BLaER1 (cell line): Measurements from ENCODE around the gene CDC7.
A peak's percentile ranks its signal among the peaks of the same experiment; 100 is the strongest.
"Not testable (repeated sequence)": the region's sequence is repeated elsewhere in the genome, so short reads cannot be mapped to it uniquely, and the experiment has no call there.

ENCODE experiments used
- H3K27ac ChIP-seq: shearing (Covaris generic); formaldehyde crosslinking; 2 replicates; pipeline ENCODE4 v1.8.1; 2022
- H3K27me3 ChIP-seq: shearing (Covaris generic); formaldehyde crosslinking; 2 replicates; pipeline ENCODE4 v1.8.1; 2022
- H3K36me3 ChIP-seq: shearing (Covaris generic); formaldehyde crosslinking; 2 replicates; pipeline ENCODE4 v1.8.1; 2022
- H3K4me1 ChIP-seq: shearing (Covaris generic); formaldehyde crosslinking; 2 replicates; pipeline ENCODE4 v1.8.1; 2022
- H3K4me2 ChIP-seq: shearing (Covaris generic); formaldehyde crosslinking; 2 replicates; pipeline ENCODE4 v1.8.1; 2022
- H3K4me3 ChIP-seq: shearing (Covaris generic); formaldehyde crosslinking; 2 replicates; pipeline ENCODE4 v1.8.1; 2022
- H3K9ac ChIP-seq: shearing (Covaris generic); formaldehyde crosslinking; 2 replicates; pipeline ENCODE4 v1.8.1; 2022
- H3K9me3 ChIP-seq: shearing (Covaris generic); formaldehyde crosslinking; 2 replicates; pipeline ENCODE4 v1.8.1; 2022
- H4K20me1 ChIP-seq: shearing (Covaris generic); formaldehyde crosslinking; 2 replicates; pipeline ENCODE4 v1.8.1; 2022
- Cebpa-rat ChIP-seq: shearing (Covaris generic); IDR thresholded peaks from 2 replicates; pipeline ENCODE4 v1.8.1; 2022

The CDC7 gene

DNA sequence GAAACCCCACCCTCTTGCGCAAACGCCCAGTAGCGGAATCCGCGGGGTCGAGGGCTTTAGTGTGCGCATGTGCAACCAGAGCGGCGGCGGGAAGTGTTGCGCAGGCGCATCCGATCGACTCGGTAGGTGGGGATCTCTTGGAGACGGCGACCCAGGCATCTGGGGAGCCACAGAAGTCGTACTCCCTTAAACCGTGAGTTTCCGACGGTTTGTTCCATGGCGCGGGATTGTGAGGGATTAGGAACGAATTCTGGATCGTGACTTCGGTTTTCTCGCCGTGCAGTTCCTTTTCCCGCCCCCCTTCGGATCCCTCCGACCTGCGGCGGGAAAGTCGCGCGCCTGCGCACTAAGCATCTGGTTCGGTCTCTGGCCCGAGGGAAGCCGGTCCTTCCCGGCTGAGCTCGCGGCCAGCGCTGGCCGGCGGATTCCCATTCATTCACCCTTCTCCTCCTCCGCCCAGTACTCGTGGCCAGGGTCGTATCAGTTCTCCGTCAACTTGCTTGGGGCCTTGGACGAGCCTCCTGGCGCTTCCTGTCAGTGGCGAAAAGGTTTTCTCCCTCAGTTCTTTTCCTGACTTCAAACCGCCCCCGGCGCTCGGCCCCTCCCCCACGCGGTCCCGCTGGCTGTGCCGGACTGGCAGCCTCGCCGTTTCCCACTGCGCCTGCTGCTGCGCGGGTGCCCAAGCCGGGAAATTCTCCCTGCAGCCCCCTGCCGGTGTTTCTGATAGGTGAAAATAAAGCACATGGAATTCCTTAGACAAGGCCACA, at the start of gene CDC7:
TSS of gene CDC7 (plus strand) at position 96 of the 767 bp plus-strand sequence. CDS start 866 bp downstream, outside the sequence.
- TF ChIP-seq Cebpa-rat = peak; percentile 99
- H3K36me3 ChIP-seq = peaks cover 5% of the 10 kb centered on the region
- peak within 1 kb of the TSS; percentile 94 for H3K27ac ChIP-seq
- peaks cover 50% of the 10 kb centered on the region for H3K4me1 ChIP-seq
- peak within 1 kb of the TSS; percentile 81 for H3K4me3 ChIP-seq
- H3K9me3 ChIP-seq = no peaks in the 10 kb centered on the region
- H3K4me2 ChIP-seq = peak within 1 kb of the TSS; percentile 91
- H3K9ac ChIP-seq = peak within 1 kb of the TSS; percentile 90
- no peaks in the 10 kb centered on the region for H4K20me1 ChIP-seq
- H3K27me3 ChIP-seq = no peaks in the 10 kb centered on the region

DNA sequence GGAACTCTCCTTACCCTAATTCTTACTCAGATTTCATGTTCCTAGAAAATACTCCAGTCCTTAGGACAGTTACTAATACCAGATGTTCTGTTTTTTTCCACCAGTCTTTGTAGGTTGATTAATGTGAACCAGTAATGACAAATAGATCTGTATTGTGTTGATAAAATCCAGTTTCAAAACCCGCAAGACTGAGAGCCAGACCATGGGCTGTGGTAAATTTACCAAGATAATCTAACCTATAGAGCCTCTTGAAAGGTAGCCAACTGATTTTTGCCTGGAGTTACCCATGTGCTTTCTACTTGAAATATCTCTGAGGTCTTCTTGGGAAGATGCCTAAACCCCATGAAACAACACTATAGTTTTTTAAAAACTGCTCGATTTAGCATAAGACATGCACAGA, 46.5 kb upstream of the CDC7 start:
- H3K9ac ChIP-seq = no peak overlapping the region
- H3K9me3 ChIP-seq = no peaks in the 10 kb centered on the region
- H3K4me3 ChIP-seq = no peak overlapping the region
- no peak overlapping the region for H3K4me2 ChIP-seq
- TF ChIP-seq Cebpa-rat = no peak
- no peaks in the 10 kb centered on the region for H3K27me3 ChIP-seq
- no peak overlapping the region for H3K27ac ChIP-seq
- H4K20me1 ChIP-seq = no peaks in the 10 kb centered on the region
- H3K4me1 ChIP-seq = no peaks in the 10 kb centered on the region
- H3K36me3 ChIP-seq = no peaks in the 10 kb centered on the region

DNA sequence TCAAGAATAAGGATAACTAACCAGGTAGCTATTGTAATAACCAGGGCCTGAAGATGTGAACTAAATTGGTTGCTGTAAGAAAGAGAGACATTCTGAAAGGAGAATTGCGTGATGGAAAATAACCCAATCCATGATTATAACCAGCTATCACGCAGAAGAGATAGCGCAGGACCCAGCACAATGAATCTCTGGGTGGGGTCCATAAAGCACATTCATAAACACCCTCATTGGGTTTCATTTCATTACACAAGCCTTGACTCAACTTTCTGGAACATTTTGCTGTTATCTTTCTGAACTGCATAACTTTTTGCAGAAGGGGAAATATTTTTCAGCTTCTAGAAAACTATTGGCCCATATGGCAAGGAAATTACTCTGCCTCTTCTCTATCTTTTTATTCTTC, 45.3 kb upstream of the CDC7 start:
- H3K9me3 ChIP-seq = no peaks in the 10 kb centered on the region

DNA sequence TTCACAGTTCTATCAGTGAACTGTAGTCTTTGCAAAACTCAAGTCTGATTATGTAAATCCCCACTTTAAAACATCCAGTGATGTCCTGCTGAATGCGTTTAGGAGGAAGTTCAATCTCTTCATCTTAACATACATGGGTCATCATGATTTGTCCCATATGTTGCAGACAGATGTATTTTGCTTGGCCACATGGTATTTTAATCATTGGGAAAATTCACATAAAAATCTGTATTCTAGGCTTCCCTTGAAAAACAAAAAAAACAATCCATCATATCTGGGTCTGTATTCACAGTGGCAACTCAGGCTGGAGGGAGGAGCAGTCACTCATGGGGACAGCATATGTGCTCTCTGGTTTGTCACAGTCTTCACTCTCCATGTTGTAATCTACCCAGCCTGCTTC, 44.8 kb upstream of the CDC7 start:
- Histone ChIP-seq H3K4me3 (no peak overlapping the region), H3K9me3 (peaks cover 4% of the 10 kb centered on the region; the same call in 1 of the 2 replicates)
- TF ChIP-seq Cebpa-rat = no peak

More for the DNA sequence above, 45.3 kb upstream of the CDC7 start:
- no peak for TF ChIP-seq Cebpa-rat
- Histone ChIP-seq H3K9ac (no peak overlapping the region), H3K27me3 (no peaks in the 10 kb centered on the region), H3K4me1 (no peaks in the 10 kb centered on the region), H3K36me3 (no peaks in the 10 kb centered on the region), H3K4me2 (no peak overlapping the region), H3K4me3 (no peak overlapping the region), H3K27ac (no peak overlapping the region), H4K20me1 (no peaks in the 10 kb centered on the region)

DNA sequence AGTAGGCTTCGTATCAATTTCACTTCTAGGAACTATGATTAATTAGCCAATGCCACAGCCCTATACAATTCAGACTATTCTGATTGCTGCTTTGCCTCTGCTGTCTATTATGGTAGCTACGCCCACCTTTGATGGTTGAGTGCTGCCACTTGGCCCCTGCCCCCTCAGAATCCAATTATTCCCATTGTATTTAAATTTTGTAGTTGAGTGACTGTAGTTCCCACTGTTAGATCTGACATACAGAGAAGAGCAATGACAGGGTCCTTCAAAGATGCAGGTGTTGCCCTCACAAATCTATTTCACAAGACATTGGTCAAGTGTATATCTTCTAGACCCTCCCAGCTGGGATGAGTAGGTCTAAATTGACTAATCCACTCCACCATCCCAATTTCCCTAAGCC, 35.3 kb upstream of the CDC7 start:
- H3K27me3 ChIP-seq, H3K36me3 ChIP-seq, H3K27ac ChIP-seq, H3K4me1 ChIP-seq, H4K20me1 ChIP-seq, H3K4me3 ChIP-seq, H3K9ac ChIP-seq, H3K4me2 ChIP-seq: not testable (repeated sequence)
- H3K9me3 ChIP-seq = peaks cover 59% of the 10 kb centered on the region

More for the DNA sequence above, 44.8 kb upstream of the CDC7 start:
- Histone ChIP-seq H3K4me2 (no peak overlapping the region), H3K27me3 (no peaks in the 10 kb centered on the region), H4K20me1 (no peaks in the 10 kb centered on the region), H3K36me3 (no peaks in the 10 kb centered on the region), H3K27ac (no peak overlapping the region), H3K9ac (no peak overlapping the region), H3K4me1 (no peaks in the 10 kb centered on the region)

DNA sequence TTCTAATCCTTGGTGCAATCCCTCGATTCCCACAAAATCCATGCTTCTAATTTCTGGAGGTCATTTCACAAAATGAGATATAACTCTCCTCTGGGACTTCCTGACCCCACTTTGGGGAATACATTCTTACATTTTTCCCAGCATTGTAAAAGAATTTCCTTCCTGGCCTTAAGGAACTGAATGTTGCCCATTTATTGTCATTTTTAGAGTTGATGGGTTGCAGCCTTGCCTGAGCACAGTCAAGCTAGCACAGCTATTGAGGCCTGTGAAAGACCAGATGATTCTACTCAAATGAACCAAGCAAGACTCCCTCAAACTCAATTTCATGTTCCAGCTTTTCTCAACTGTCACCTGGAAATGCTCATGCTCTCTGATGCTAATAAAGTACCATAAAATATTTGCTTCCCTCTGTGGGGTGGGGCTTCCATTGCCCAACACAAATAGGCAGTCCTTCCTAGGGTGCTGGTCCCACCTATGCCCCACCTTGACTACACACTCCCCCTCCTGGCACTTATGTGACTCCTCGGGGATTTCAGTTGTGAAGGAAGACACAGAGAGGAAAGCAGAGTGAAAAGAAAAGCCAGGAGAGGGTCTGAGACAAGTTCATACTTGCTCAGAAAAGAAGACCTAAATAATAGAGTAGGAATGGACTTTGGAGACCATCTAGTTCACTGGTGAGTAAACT, 24.0 kb upstream of the CDC7 start:
- Histone ChIP-seq H4K20me1 (no peaks in the 10 kb centered on the region), H3K4me2 (no peak overlapping the region), H3K9ac (no peak overlapping the region)

DNA sequence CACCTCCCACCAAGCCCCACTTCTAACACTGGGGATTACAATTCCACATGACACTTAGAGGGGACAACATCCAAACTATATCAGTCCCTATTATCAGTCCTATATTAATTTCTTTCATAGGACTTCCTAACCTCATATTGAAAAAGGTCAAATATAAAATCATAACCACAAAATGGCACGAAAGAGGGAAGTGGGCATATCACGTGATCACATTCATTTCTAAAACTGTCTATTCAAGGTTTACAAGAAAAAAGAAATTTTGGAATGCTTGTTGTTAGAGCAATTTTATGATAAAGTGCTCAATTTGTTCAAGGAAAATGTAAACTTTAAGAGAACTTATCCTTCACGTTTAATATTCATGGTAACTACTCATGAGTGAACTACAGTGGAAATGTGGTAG, 13.2 kb upstream of the CDC7 start:
- Histone ChIP-seq H3K4me3 (no peak overlapping the region), H3K9me3 (peaks cover 17% of the 10 kb centered on the region), H3K27me3 (no peaks in the 10 kb centered on the region), H3K4me2 (peak overlapping the region; percentile 5; the same call in 1 of the 2 replicates), H3K36me3 (no peaks in the 10 kb centered on the region), H4K20me1 (no peaks in the 10 kb centered on the region), H3K9ac (no peak overlapping the region), H3K4me1 (peaks cover 9% of the 10 kb centered on the region), H3K27ac (no peak overlapping the region)
- TF ChIP-seq Cebpa-rat = no peak

More for the DNA sequence above, 24.0 kb upstream of the CDC7 start:
- H3K27ac ChIP-seq = no peak overlapping the region
- H3K36me3 ChIP-seq = no peaks in the 10 kb centered on the region
- no peak overlapping the region for H3K4me3 ChIP-seq
- H3K9me3 ChIP-seq = no peaks in the 10 kb centered on the region
- H3K27me3 ChIP-seq = no peaks in the 10 kb centered on the region
- no peak for TF ChIP-seq Cebpa-rat
- H3K4me1 ChIP-seq = no peaks in the 10 kb centered on the region

DNA sequence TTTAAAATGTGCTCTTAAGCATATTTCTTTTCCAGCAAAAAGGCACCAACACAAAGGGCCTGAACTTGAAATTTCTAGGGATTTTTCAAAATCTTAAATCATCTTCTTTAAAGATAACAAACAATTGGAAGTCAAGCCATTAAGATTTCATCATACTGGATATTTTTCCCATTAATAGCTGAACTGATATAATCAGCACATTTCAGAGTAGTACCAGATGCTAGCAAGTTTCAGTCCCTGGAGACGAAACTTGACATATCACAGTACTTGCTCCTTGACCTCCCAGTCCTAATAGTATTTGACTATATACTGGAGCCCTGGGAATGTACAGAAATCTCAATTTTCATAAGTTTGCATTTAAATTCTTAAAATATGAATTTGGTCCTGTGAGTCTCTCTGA, 10.2 kb upstream of the CDC7 start:
- Histone ChIP-seq H3K36me3 (no peaks in the 10 kb centered on the region), H3K4me1 (peaks cover 9% of the 10 kb centered on the region), H3K27ac (no peak overlapping the region), H3K4me3 (no peak overlapping the region), H3K4me2 (no peak overlapping the region), H4K20me1 (no peaks in the 10 kb centered on the region), H3K9ac (no peak overlapping the region), H3K27me3 (no peaks in the 10 kb centered on the region), H3K9me3 (no peaks in the 10 kb centered on the region; the same call in 1 of the 2 replicates)
- TF ChIP-seq Cebpa-rat = no peak

DNA sequence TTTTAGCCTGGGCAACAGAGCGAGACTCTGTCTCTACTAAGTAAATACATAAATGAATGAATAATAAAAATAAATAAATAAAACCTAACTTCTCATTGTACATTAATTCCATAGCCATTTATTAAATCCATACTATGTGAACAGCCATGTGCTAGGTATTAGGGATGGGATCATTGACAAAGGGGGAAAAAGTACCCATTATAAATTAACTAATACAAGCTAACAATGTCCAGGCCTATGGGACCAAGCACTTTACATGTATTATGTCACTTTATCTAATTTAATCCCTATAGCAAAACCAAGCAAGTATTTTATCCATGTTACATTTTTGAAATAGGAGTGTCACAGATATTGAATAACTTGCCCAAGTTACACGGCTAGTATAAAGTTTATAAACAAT, 2.6 kb upstream of the CDC7 start:
- no peak for TF ChIP-seq Cebpa-rat
- H3K9me3 ChIP-seq = no peaks in the 10 kb centered on the region
- H3K27ac ChIP-seq = no peak overlapping the region
- no peaks in the 10 kb centered on the region for H4K20me1 ChIP-seq
- no peaks in the 10 kb centered on the region for H3K27me3 ChIP-seq
- peaks cover 22% of the 10 kb centered on the region for H3K4me1 ChIP-seq
- no peak overlapping the region for H3K9ac ChIP-seq
- H3K4me3 ChIP-seq = no peak overlapping the region
- H3K36me3 ChIP-seq = no peaks in the 10 kb centered on the region
- H3K4me2 ChIP-seq = no peak overlapping the region

DNA sequence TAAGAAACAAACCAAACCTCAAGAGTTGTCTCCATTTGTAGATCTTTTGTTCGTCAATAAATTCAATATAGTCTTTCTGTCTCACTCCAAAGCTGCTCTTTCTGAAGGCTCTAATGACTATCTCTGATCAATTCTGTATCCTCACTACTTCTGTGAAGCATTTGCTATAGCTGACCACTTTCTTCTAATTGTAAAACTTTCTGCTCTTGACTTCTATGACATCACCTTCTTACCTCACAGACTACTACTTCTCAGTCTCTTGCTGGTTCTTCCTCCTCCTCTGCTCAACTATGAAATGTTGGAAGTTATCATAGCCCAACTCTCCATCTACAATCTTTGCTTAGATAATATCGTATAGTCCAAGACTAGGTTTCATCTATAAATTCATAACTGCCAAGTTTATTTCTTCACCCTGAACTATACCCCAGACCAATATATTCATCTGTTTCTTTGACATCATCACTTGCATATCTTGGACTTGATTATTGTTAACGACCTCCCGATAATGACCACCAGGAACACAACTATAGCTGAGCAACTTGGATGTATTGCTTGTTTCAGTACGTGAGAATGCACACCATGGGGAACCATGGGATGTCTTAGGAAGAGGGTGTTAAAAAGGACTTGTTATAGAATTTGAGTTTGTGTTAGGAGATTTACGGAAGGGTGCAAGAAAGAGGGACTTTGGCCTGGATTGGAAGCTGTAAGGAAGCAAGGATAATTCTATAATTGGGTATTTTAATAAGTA, 2.0 kb upstream of the CDC7 start:
- no peak overlapping the region for H3K27ac ChIP-seq
- H3K4me2 ChIP-seq = no peak overlapping the region
- no peak overlapping the region for H3K9ac ChIP-seq
- H3K9me3 ChIP-seq = no peaks in the 10 kb centered on the region
- H3K36me3 ChIP-seq = no peaks in the 10 kb centered on the region
- TF ChIP-seq Cebpa-rat = no peak
- no peaks in the 10 kb centered on the region for H4K20me1 ChIP-seq
- no peaks in the 10 kb centered on the region for H3K27me3 ChIP-seq
- H3K4me3 ChIP-seq = no peak overlapping the region
- H3K4me1 ChIP-seq = peaks cover 27% of the 10 kb centered on the region
